Caco-2 (cell line): ENCODE data around the gene GSK3B. TPM values are rescaled to one million over a fixed set of nuclear protein-coding genes. Genes with fewer than 3 reads are reported as not detected.
A peak's percentile ranks its signal among the peaks of the same experiment; 100 is the strongest.

Experiments used
- BruUV-seq: library from RNA; stranded (reverse); fragments of 400-500 nt; replicated peaks from 2 replicates; lab custom pipeline; 2021; lab: Mats Ljungman, UMichigan
- CTCF ChIA-PET: fragments of 300-600 bp; sonication (Branson Sonifier 250); formaldehyde crosslinking; loops from one replicate; lab custom pipeline; 2022; ENCODE audit warnings: antibody characterized with exemption; lab: Charles Lee
- POLR2A ChIA-PET: fragments of 300-600 bp; sonication (Branson Sonifier 250); formaldehyde crosslinking; loops from one replicate; lab custom pipeline; 2022; ENCODE audit warnings: antibody characterized with exemption; lab: Charles Lee
- DNase-seq, 2 experiments: peaks; one replicate each; pipeline versions ENCODE4 v3.0.0 to v3.0.0-alpha.2; 2020 to 2022
- H3K27me3 ChIP-seq: replicated peaks from 2 replicates; pipeline ENCODE4 v1.6.0; 2011; ENCODE audit warnings: low read length; ENCODE audit not compliant: control insufficient read depth, insufficient read depth
- H3K36me3 ChIP-seq: 2 replicates; pipeline ENCODE4 v1.5.1; 2011; ENCODE audit warnings: low read length; ENCODE audit not compliant: control insufficient read depth, insufficient read depth
- H3K4me1 ChIP-seq: fragments of 250-450 bp; sonication (Bioruptor Pico); 2 replicates; pipeline ENCODE4 v1.5.1; 2020; ENCODE audit warnings: mild to moderate bottlenecking
- H3K4me3 ChIP-seq: 2 replicates; pipeline ENCODE4 v1.5.1; 2011; ENCODE audit warnings: low read depth, mild to moderate bottlenecking, control low read depth, low read length
- H3K9me3 ChIP-seq: fragments of 250-450 bp; sonication (Bioruptor Pico); 2 replicates; pipeline ENCODE4 v1.5.1; 2020; ENCODE audit warnings: mild to moderate bottlenecking, moderate library complexity
- H3K27ac Mint-ChIP-seq: one replicate; pipeline ENCODE4 v1.8.0; 2022; ENCODE audit warnings: mixed read lengths; ENCODE audit not compliant: unreplicated experiment
- H3K27me3 Mint-ChIP-seq: one replicate; pipeline ENCODE4 v1.8.0; 2022; ENCODE audit warnings: mixed read lengths; ENCODE audit not compliant: insufficient read depth, unreplicated experiment
- H3K36me3 Mint-ChIP-seq: one replicate; pipeline ENCODE4 v1.8.0; 2022; ENCODE audit warnings: mild to moderate bottlenecking, mixed read lengths; ENCODE audit not compliant: insufficient read depth, unreplicated experiment
- H3K4me1 Mint-ChIP-seq: one replicate; pipeline ENCODE4 v1.8.0; 2022; ENCODE audit warnings: low read depth, mixed read lengths; ENCODE audit not compliant: unreplicated experiment
- H3K4me3 Mint-ChIP-seq: one replicate; pipeline ENCODE4 v1.8.0; 2022; ENCODE audit warnings: mild to moderate bottlenecking, moderate library complexity, mixed read lengths; ENCODE audit not compliant: unreplicated experiment
- H3K9me3 Mint-ChIP-seq: one replicate; pipeline ENCODE4 v1.8.0; 2022; ENCODE audit warnings: mixed read lengths; ENCODE audit not compliant: unreplicated experiment
- CTCF ChIP-seq, 2 experiments: fragments of 200-600 bp in 1 of 2; IDR thresholded peaks; 1 replicate in 1 of 2; 2 replicates in 1 of 2; pipeline versions ENCODE4 v1.5.1 to v1.8.0; 2011 to 2022; ENCODE audit warnings: antibody characterized with exemption in 1 of 2, control low read depth in 1 of 2, inconsistent platforms in 1 of 2, low read depth in 1 of 2, low read length in 1 of 2, mild to moderate bottlenecking in 1 of 2, moderate library complexity in 1 of 2; ENCODE audit not compliant: insufficient read depth in 1 of 2, severe bottlenecking in 1 of 2, unreplicated experiment in 1 of 2
- intact Hi-C: fragments of 100-400 bp; cut with micrococcal nuclease; formaldehyde crosslinking; loops from one replicate; pipeline ENCODE4 v1.10.0; 2022; ENCODE audit not compliant: unreplicated experiment
- total RNA-seq: library from RNA; stranded (reverse); gene quantifications from 2 replicates; pipeline ENCODE4 v1.2.3, GENCODE V29; 2022

GSK3B gene
- total RNA-seq, 1 experiment from 2014 or later, result 55.2 TPM

- POLR2A ChIA-PET, result no interaction called here
- Mint-ChIP-seq H3K27ac (peak within 1 kb of the TSS; percentile 21), H3K27me3 (no peaks in the 10 kb centered on the region), H3K9me3 (peaks cover 3% of the 10 kb centered on the region), H3K4me3 (no peak within 1 kb of the TSS), H3K36me3 (no peaks in the 10 kb centered on the region), H3K4me1 (peaks cover 6% of the 10 kb centered on the region)
- H3K36me3 ChIP-seq, result no peaks in the 10 kb centered on the region
- no peak for TF ChIP-seq CTCF (IDR thresholded peaks at IDR 0.05; ENCODE audit: insufficient read depth in 1 of 2, low read depth in 1 of 2, low read length in 1 of 2, severe bottlenecking in 1 of 2, unreplicated experiment in 1 of 2)
- no peaks in the 10 kb centered on the region for H3K27me3 ChIP-seq
- DNase-seq, result no peak
- no peaks in the 10 kb centered on the region for H3K9me3 ChIP-seq
- no peak within 1 kb of the TSS for H3K4me3 ChIP-seq
- intact Hi-C loops, result no loop called here
- no TSS peak for BruUV-seq
- H3K4me1 ChIP-seq, result peaks cover 7% of the 10 kb centered on the region; the same call in 1 of the 2 replicates
- CTCF ChIA-PET, result no interaction called here
These were observed 312.7 kb downstream of the GSK3B start, which contains the start of gene NR1I2 for GRCh38 chr3:119781330-119782198. Gene NR1I2 (plus strand): TSS chr3:119782101.

GRCh38 chr3:119779731-119780383, 314.4 kb downstream of the GSK3B start:
- no peak overlapping the region for H3K27ac Mint-ChIP-seq
- Histone ChIP-seq H3K9me3 (peaks cover 6% of the 10 kb centered on the region), H3K4me1 (peaks cover 7% of the 10 kb centered on the region; the same call in 1 of the 2 replicates), H3K36me3 (no peaks in the 10 kb centered on the region; the same call in 1 of the 2 replicates), H3K27me3 (no peaks in the 10 kb centered on the region), H3K4me3 (no peak overlapping the region)
- ChIA-PET POLR2A (no interaction called here), CTCF (no interaction called here)
- peaks cover 12% of the 10 kb centered on the region for H3K9me3 Mint-ChIP-seq
- no peaks in the 10 kb centered on the region for H3K27me3 Mint-ChIP-seq
- BruUV-seq, result no TSS peak
- H3K4me3 Mint-ChIP-seq, result no peak overlapping the region
- no peak for TF ChIP-seq CTCF (IDR thresholded peaks at IDR 0.05; ENCODE audit: insufficient read depth in 1 of 2, low read depth in 1 of 2, low read length in 1 of 2, severe bottlenecking in 1 of 2, unreplicated experiment in 1 of 2)
- no peaks in the 10 kb centered on the region for H3K36me3 Mint-ChIP-seq
- peaks cover 6% of the 10 kb centered on the region for H3K4me1 Mint-ChIP-seq
- intact Hi-C loops, result no loop called here
- DNase-seq, result no peak

GRCh38 chr3:119778811-119779210, 315.4 kb downstream of the GSK3B start:
- Mint-ChIP-seq H3K36me3 (no peaks in the 10 kb centered on the region), H3K4me3 (no peak overlapping the region), H3K27ac (no peak overlapping the region), H3K27me3 (no peaks in the 10 kb centered on the region), H3K9me3 (peaks cover 12% of the 10 kb centered on the region), H3K4me1 (peaks cover 6% of the 10 kb centered on the region)
- CTCF ChIA-PET, result no interaction called here
- intact Hi-C loops, result no loop called here
- DNase-seq, result no peak
- no peaks in the 10 kb centered on the region; the same call in 1 of the 2 replicates for H3K36me3 ChIP-seq
- H3K4me1 ChIP-seq, result peaks cover 7% of the 10 kb centered on the region; the same call in 1 of the 2 replicates
- no peak for TF ChIP-seq CTCF (IDR thresholded peaks at IDR 0.05; ENCODE audit: insufficient read depth in 1 of 2, low read depth in 1 of 2, low read length in 1 of 2, severe bottlenecking in 1 of 2, unreplicated experiment in 1 of 2)
- peaks cover 6% of the 10 kb centered on the region for H3K9me3 ChIP-seq
- POLR2A ChIA-PET, result no interaction called here
- no peak overlapping the region for H3K4me3 ChIP-seq
- no TSS peak for BruUV-seq
- H3K27me3 ChIP-seq, result no peaks in the 10 kb centered on the region
